Measurements from ENCODE around the gene SCUBE1.

Gene SCUBE1

GRCh38 chr22:43298062-43298801 lies 44.9 kb downstream of the SCUBE1 start:
- Histone ChIP-seq H3K27me3 (ENCODE audit: low read depth, low read length) (no peaks in the 10 kb centered on the region), H3K9me3 (ENCODE audit: control insufficient read depth in 1 of 2, low read length in 2 of 2) (no peaks in the 10 kb centered on the region), H3K4me3 (ENCODE audit: low read depth in 1 of 2, low read length in 2 of 2) (no peak overlapping the region), H3K27ac (ENCODE audit: low read length) (no peak overlapping the region), H3K36me3 (ENCODE audit: control insufficient read depth in 1 of 2, insufficient read depth in 2 of 2, low read length in 2 of 2) (no peaks in the 10 kb centered on the region), H3K4me1 (ENCODE audit: control insufficient read depth in 1 of 2, insufficient read depth in 2 of 2, low read length in 2 of 2) (peaks cover 0 to 23% of the 10 kb centered on the region in 2 donors)

GRCh38 chr22:43297270-43298061 lies 45.7 kb downstream of the SCUBE1 start:
- no peak overlapping the region for H3K27ac ChIP-seq (ENCODE audit: low read length)
- no peaks in the 10 kb centered on the region for H3K27me3 ChIP-seq (ENCODE audit: low read depth, low read length)
- H3K36me3 ChIP-seq (ENCODE audit: control insufficient read depth in 1 of 2, insufficient read depth in 2 of 2, low read length in 2 of 2), result no peaks in the 10 kb centered on the region
- no peak overlapping the region for H3K4me3 ChIP-seq (ENCODE audit: low read depth in 1 of 2, low read length in 2 of 2)
- H3K4me1 ChIP-seq (ENCODE audit: control insufficient read depth in 1 of 2, insufficient read depth in 2 of 2, low read length in 2 of 2), result peaks cover 0 to 25% of the 10 kb centered on the region in 2 donors
- H3K9me3 ChIP-seq (ENCODE audit: control insufficient read depth in 1 of 2, low read length in 2 of 2), result no peaks in the 10 kb centered on the region

- Histone ChIP-seq H3K9me3 (ENCODE audit: control insufficient read depth in 1 of 2, low read length in 2 of 2) (no peaks in the 10 kb centered on the region), H3K27ac (ENCODE audit: low read length) (no peak overlapping the region), H3K4me1 (ENCODE audit: control insufficient read depth in 1 of 2, insufficient read depth in 2 of 2, low read length in 2 of 2) (peaks cover 0 to 25% of the 10 kb centered on the region in 2 donors), H3K36me3 (ENCODE audit: control insufficient read depth in 1 of 2, insufficient read depth in 2 of 2, low read length in 2 of 2) (no peaks in the 10 kb centered on the region), H3K27me3 (ENCODE audit: low read depth, low read length) (no peaks in the 10 kb centered on the region), H3K4me3 (ENCODE audit: low read depth in 1 of 2, low read length in 2 of 2) (no peak overlapping the region)
Measured at GRCh38 chr22:43296276-43296902, 46.8 kb downstream of the SCUBE1 start.

GRCh38 chr22:43295660-43296059 lies 47.5 kb downstream of the SCUBE1 start:
- no peaks in the 10 kb centered on the region for H3K27me3 ChIP-seq (ENCODE audit: low read depth, low read length)
- H3K4me3 ChIP-seq (ENCODE audit: low read depth in 1 of 2, low read length in 2 of 2), result no peak overlapping the region
- peaks cover 0 to 25% of the 10 kb centered on the region in 2 donors for H3K4me1 ChIP-seq (ENCODE audit: control insufficient read depth in 1 of 2, insufficient read depth in 2 of 2, low read length in 2 of 2)
- H3K36me3 ChIP-seq (ENCODE audit: control insufficient read depth in 1 of 2, insufficient read depth in 2 of 2, low read length in 2 of 2), result no peaks in the 10 kb centered on the region
- H3K27ac ChIP-seq (ENCODE audit: low read length), result no peak overlapping the region
- no peaks in the 10 kb centered on the region for H3K9me3 ChIP-seq (ENCODE audit: control insufficient read depth in 1 of 2, low read length in 2 of 2)

- Histone ChIP-seq H3K4me1 (ENCODE audit: control insufficient read depth in 1 of 2, insufficient read depth in 2 of 2, low read length in 2 of 2) (peaks cover 0 to 30% of the 10 kb centered on the region in 2 donors), H3K27ac (ENCODE audit: low read length) (no peak overlapping the region), H3K4me3 (ENCODE audit: low read depth in 1 of 2, low read length in 2 of 2) (no peak overlapping the region)
Measured at GRCh38 chr22:43295173-43295572, 48.0 kb downstream of the SCUBE1 start.

GRCh38 chr22:43293655-43294392 lies 49.3 kb downstream of the SCUBE1 start:
- Histone ChIP-seq H3K4me1 (ENCODE audit: control insufficient read depth in 1 of 2, insufficient read depth in 2 of 2, low read length in 2 of 2) (peaks cover 5 to 42% of the 10 kb centered on the region in 2 donors), H3K36me3 (ENCODE audit: control insufficient read depth in 1 of 2, insufficient read depth in 2 of 2, low read length in 2 of 2) (no peaks in the 10 kb centered on the region), H3K9me3 (ENCODE audit: control insufficient read depth in 1 of 2, low read length in 2 of 2) (no peaks in the 10 kb centered on the region), H3K4me3 (ENCODE audit: low read depth in 1 of 2, low read length in 2 of 2) (no peak overlapping the region), H3K27me3 (ENCODE audit: low read depth, low read length) (no peaks in the 10 kb centered on the region), H3K27ac (ENCODE audit: low read length) (no peak overlapping the region)

More at GRCh38 chr22:43295173-43295572, 48.0 kb downstream of the SCUBE1 start:
- Histone ChIP-seq H3K9me3 (ENCODE audit: control insufficient read depth in 1 of 2, low read length in 2 of 2) (no peaks in the 10 kb centered on the region), H3K27me3 (ENCODE audit: low read depth, low read length) (no peaks in the 10 kb centered on the region), H3K36me3 (ENCODE audit: control insufficient read depth in 1 of 2, insufficient read depth in 2 of 2, low read length in 2 of 2) (no peaks in the 10 kb centered on the region)

- Histone ChIP-seq H3K27ac (ENCODE audit: low read length) (no peak overlapping the region), H3K36me3 (ENCODE audit: control insufficient read depth in 1 of 2, insufficient read depth in 2 of 2, low read length in 2 of 2) (no peaks in the 10 kb centered on the region)
Measured at GRCh38 chr22:43293259-43293654, 49.9 kb downstream of the SCUBE1 start.

GRCh38 chr22:43292630-43293018 lies 50.5 kb downstream of the SCUBE1 start:
- Histone ChIP-seq H3K27ac (ENCODE audit: low read length) (no peak overlapping the region), H3K27me3 (ENCODE audit: low read depth, low read length) (no peaks in the 10 kb centered on the region), H3K4me1 (ENCODE audit: control insufficient read depth in 1 of 2, insufficient read depth in 2 of 2, low read length in 2 of 2) (peaks cover 5 to 35% of the 10 kb centered on the region in 2 donors), H3K36me3 (ENCODE audit: control insufficient read depth in 1 of 2, insufficient read depth in 2 of 2, low read length in 2 of 2) (no peaks in the 10 kb centered on the region), H3K9me3 (ENCODE audit: control insufficient read depth in 1 of 2, low read length in 2 of 2) (no peaks in the 10 kb centered on the region), H3K4me3 (ENCODE audit: low read depth in 1 of 2, low read length in 2 of 2) (no peak overlapping the region)

More at GRCh38 chr22:43293259-43293654, 49.9 kb downstream of the SCUBE1 start:
- H3K4me1 ChIP-seq (ENCODE audit: control insufficient read depth in 1 of 2, insufficient read depth in 2 of 2, low read length in 2 of 2), result peaks cover 5 to 41% of the 10 kb centered on the region in 2 donors
- H3K4me3 ChIP-seq (ENCODE audit: low read depth in 1 of 2, low read length in 2 of 2), result no peak overlapping the region
- no peaks in the 10 kb centered on the region for H3K9me3 ChIP-seq (ENCODE audit: control insufficient read depth in 1 of 2, low read length in 2 of 2)
- H3K27me3 ChIP-seq (ENCODE audit: low read depth, low read length), result no peaks in the 10 kb centered on the region

GRCh38 chr22:43291381-43291780 lies 51.8 kb downstream of the SCUBE1 start:
- Histone ChIP-seq H3K27me3 (ENCODE audit: low read depth, low read length) (no peaks in the 10 kb centered on the region), H3K36me3 (ENCODE audit: control insufficient read depth in 1 of 2, insufficient read depth in 2 of 2, low read length in 2 of 2) (no peaks in the 10 kb centered on the region), H3K9me3 (ENCODE audit: control insufficient read depth in 1 of 2, low read length in 2 of 2) (no peaks in the 10 kb centered on the region), H3K27ac (ENCODE audit: low read length) (no peak overlapping the region), H3K4me3 (ENCODE audit: low read depth in 1 of 2, low read length in 2 of 2) (no peak overlapping the region), H3K4me1 (ENCODE audit: control insufficient read depth in 1 of 2, insufficient read depth in 2 of 2, low read length in 2 of 2) (peaks cover 5 to 25% of the 10 kb centered on the region in 2 donors)

- H3K27ac ChIP-seq (ENCODE audit: low read length), result no peak overlapping the region
- H3K36me3 ChIP-seq (ENCODE audit: control insufficient read depth in 1 of 2, insufficient read depth in 2 of 2, low read length in 2 of 2), result no peaks in the 10 kb centered on the region
- no peaks in the 10 kb centered on the region for H3K9me3 ChIP-seq (ENCODE audit: control insufficient read depth in 1 of 2, low read length in 2 of 2)
- peak overlapping the region in 1 of 2 donors; percentile 44 for H3K4me3 ChIP-seq (ENCODE audit: low read depth in 1 of 2, low read length in 2 of 2)
- no peaks in the 10 kb centered on the region for H3K27me3 ChIP-seq (ENCODE audit: low read depth, low read length)
- peaks cover 5 to 20% of the 10 kb centered on the region in 2 donors for H3K4me1 ChIP-seq (ENCODE audit: control insufficient read depth in 1 of 2, insufficient read depth in 2 of 2, low read length in 2 of 2)
Measured at GRCh38 chr22:43289976-43290721, 53.0 kb downstream of the SCUBE1 start.

All from muscle layer of duodenum (tissue), 2 donors.